Measurements from ENCODE around the gene SS18L1.
"Not testable (repeated sequence)": the region's sequence is repeated elsewhere in the genome, so short reads cannot be mapped to it uniquely, and the experiment has no call there.

DNA sequence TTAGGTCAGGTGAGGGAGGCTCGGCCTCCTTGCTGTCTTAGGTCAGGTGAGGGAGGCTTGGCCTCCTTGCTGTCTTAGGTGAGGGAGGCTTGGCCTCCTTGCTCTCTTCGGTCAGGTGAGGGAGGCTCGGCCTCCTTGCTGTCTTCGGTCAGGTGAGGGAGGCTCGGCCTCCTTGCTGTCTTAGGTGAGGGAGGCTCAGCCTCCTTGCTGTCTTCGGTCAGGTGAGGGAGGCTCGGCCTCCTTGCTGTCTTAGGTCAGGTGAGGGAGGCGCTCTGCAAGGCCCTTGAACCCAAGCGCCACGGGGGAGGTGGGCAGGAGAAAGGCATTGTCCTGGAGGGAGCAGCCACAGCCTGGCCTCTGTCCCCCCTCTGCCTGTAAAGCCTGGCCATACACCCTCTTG lies 4.8 kb downstream of the SS18L1 start:
- TF ChIP-seq, protein P1, sequence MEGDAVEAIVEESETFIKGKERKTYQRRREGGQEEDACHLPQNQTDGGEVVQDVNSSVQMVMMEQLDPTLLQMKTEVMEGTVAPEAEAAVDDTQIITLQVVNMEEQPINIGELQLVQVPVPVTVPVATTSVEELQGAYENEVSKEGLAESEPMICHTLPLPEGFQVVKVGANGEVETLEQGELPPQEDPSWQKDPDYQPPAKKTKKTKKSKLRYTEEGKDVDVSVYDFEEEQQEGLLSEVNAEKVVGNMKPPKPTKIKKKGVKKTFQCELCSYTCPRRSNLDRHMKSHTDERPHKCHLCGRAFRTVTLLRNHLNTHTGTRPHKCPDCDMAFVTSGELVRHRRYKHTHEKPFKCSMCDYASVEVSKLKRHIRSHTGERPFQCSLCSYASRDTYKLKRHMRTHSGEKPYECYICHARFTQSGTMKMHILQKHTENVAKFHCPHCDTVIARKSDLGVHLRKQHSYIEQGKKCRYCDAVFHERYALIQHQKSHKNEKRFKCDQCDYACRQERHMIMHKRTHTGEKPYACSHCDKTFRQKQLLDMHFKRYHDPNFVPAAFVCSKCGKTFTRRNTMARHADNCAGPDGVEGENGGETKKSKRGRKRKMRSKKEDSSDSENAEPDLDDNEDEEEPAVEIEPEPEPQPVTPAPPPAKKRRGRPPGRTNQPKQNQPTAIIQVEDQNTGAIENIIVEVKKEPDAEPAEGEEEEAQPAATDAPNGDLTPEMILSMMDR (IDR thresholded peaks at IDR 0.05) = not testable (repeated sequence)
- TF ChIP-seq POLR2AphosphoS5, POLR2A, EP300 (IDR thresholded peaks at IDR 0.05): not testable (repeated sequence)
